Hematopoietic multipotent progenitor cell treated with erythropoietin and hydrocortisone succinate and interleukin-3 and kit ligand, for 17 days (in vitro differentiated cells): ENCODE results near the gene ZBTB7C.

Source experiments
- DNase-seq: peaks from one replicate; pipeline ENCODE4 v3.0.0-alpha.2; 2015; ENCODE audit warnings: low spot score

Gene ZBTB7C

DNA sequence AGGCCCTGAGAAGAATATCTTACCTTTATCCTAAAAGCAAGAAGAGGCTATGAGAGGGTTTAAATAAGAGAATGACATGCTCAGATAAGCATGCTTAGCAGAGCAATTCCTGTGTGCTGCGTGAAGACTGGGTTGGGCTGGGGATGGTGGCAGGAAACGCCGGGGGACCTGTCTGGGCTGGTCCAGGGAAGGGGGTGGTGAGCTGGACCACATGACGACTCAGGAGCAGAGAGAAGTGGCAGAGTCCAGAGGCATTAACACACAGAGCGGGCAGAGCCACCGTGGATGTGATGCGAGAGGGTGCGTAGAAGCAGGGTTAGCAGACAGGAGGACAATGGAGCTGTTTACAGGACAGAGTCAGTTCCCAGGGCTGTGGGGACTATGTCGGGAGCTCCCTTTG, 84.5 kb downstream of the ZBTB7C start:
- DNase-seq, result no peak

GRCh38 chr18:48323151-48323550, 86.0 kb downstream of the ZBTB7C start:
- DNase-seq, result no peak

DNA sequence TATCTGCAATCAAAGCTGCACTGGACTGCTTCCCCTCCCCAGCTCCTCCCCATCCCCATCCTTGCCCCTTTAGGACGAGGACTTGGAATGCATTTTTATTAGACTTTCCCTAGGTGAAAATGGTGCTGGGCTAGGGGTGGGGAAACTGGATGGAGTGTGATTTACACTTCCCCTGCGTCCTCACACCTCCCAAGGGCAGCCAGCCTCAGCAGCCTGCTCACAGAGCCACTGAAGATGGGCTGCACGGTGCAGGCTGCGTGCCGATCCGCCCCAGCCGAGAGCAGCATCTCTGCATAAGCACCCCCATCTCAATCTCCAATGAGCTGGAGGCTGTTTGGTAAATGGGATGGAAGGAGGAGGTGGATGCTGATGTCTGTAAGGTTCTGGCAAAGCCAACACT, 87.6 kb downstream of the ZBTB7C start:
- no peak for DNase-seq

- DNase-seq, result no peak
Measured at GRCh38 chr18:48321121-48321520, 88.1 kb downstream of the ZBTB7C start.

- no peak for DNase-seq
Measured at GRCh38 chr18:48320639-48320945, 88.6 kb downstream of the ZBTB7C start.

GRCh38 chr18:48319801-48320638, 89.2 kb downstream of the ZBTB7C start:
- no peak for DNase-seq

GRCh38 chr18:48318436-48318835, 90.7 kb downstream of the ZBTB7C start:
- DNase-seq, result no peak

GRCh38 chr18:48317781-48318381, 91.3 kb downstream of the ZBTB7C start:
- no peak for DNase-seq

GRCh38 chr18:48316177-48316576, 93.0 kb downstream of the ZBTB7C start:
- no peak for DNase-seq

GRCh38 chr18:48314690-48315089, 94.5 kb downstream of the ZBTB7C start:
- DNase-seq, result no peak

- DNase-seq, result no peak
Measured at GRCh38 chr18:48313792-48314191, 95.4 kb downstream of the ZBTB7C start.

GRCh38 chr18:48312066-48312465, 97.1 kb downstream of the ZBTB7C start:
- no peak for DNase-seq

- no peak for DNase-seq
Measured at GRCh38 chr18:48310999-48311398, 98.2 kb downstream of the ZBTB7C start.

DNA sequence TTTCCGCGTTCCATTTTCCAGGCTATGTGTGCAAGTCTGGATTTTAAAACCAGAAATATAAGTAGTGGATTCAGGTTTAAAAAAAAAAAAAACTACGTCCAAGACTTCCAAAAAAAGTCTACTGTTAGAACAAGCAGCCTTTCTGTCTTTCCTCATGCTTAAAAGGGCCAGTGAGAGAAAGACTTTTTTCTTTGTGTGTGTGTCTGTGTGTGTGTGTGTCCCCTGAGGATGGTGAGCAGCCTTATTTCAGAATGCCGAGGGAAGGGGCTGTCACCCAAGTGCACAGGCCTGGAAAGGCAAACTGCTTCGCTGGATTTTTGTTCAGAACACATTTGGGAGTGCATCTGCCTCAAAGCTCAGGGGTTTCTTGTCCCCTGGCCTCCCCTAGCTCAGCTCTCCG, 98.8 kb downstream of the ZBTB7C start:
- DNase-seq, result no peak

DNA sequence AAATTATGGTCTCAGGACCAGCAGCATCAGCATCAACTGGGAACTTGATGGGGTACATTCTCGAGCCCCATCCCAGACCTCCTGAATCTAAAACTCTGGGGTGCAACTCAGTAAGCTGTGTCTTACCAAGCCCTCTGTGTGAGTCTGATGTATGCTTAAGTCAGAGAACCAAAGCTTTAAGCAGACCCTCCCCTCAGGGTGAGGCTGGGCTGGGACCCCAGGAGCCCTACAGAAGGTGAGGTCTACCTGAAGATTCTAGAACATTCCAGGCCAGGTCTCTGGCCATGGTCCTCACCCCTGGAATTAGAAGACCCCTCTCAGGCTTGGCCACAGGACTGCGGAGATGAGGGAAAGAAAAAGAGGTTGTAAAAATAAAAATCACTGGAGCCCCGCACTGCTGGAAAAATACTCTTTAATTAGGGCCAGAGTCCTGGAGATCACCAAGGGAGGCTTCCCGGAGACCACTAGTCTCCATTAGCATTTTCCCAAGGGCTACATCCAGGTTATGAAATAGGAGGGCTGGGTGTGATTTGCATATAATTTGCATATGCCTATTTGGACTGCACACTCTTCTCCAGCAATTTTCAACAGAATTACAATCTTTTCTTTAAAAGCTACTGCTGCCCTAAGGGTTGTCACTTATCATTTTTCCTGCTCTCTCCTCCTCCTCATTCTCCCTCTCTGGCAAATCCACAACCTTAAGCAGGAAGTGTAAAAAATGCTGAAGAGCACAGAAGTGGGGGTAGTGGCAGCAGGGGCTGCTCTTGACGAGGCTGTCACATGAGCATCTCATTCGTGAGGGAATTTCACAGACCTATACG, 100.2 kb downstream of the ZBTB7C start:
- DNase-seq, result no peak

DNA sequence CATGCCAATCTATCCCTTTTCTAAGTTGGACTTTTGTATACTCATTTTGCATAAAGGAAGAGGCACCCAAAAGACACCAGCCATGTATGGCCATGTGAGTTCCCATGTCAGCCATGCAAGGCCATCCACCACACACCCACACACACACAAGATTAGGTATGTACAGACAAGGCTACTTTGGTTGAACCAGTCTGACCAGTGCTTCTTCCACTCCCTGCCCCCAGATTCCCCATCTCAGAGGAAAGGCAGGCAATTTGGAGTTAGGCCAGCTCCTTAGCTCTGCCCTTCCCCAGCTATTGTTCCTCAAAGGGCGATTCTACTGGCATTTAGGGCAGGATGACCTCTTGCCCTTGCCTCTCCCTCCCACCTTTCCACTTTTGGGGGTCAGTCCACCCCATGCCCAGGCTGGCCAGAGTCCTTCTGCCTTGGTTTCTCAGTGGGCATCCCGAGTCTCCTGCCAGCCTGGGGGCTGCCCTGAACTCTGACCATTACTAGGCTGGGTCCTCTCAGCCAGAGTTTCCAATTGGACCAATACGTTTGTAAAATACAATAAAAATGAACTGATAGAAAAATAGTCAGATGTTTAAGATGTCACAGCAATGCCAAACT, 101.1 kb downstream of the ZBTB7C start:
- no peak for DNase-seq

- no peak for DNase-seq
Measured at GRCh38 chr18:48306838-48307237, 102.3 kb downstream of the ZBTB7C start.

DNA sequence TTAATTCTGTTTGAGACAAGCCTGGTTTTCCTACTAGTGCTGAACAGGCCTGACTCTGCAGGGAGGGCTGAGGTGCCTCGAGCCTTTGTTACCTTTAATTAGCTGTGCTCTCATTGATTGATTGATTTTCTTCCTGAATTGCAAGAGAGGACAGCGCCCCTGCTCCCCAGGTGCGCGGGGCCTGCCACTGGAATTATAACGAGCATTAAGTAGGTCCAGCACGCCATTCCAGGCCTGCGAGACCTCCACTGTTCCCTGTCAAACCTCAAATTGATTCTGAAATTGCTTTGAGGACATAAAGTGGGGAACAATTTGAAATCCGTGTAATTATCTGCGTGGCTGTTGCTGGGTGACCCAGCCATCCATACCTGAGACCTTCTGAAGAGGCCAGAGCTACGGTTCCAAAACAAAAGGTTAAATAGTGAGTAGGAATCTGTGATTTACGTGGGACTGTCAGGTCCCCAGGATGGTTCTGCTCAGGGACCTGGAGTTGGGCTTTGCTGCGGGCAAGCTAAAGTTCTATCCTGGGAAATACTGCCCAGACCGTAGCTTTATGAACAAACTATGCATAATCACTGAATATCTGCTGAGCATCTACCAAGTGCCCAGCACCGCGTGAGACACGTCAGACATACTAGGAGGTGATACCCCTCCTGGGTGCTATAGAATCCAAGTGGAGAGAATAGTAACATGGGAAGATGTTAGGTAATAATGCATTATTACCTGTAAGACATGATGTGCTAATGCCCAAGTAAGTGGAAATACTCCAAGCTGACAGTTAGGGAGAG, 104.1 kb downstream of the ZBTB7C start:
- DNase-seq, result no peak

DNA sequence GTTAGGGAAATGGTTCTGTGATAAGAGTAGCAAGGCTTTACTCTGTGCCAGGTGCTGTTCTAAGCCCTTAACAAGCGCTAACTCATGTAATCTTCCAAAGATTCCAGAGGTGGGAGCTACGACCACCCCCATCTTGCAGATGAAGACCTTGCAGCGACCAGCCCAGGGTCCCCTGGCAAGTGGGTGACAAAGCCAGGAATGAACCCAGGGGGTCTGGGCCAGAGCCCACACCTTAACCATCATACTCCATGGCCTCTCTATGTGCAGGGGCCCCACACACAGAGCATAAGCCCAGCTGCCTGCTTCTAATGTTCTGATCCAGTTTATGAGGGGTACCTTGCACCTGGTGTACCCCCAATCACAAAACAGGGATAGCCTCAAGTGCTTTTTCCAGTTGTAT, 105.3 kb downstream of the ZBTB7C start:
- DNase-seq, result no peak

DNA sequence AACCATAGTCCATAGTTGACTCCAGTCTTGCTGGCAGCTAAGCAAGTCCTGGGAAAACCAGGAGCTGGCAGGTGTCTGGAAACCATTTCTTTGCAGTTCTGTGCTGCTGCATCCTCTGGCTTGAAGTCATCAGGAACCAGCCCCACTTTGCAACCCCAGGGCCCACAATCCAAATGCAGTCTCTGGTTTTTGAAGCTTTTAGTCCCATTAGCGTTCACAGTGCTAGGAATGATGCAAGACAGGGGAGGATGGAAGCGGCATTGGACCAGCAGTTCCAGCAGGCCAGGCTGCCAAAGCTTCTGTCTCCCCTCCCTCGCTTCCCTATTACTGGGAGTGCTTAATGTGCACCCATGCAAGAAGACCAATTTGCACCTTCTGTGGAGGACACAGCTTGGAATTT, 106.4 kb downstream of the ZBTB7C start:
- DNase-seq, result no peak

DNA sequence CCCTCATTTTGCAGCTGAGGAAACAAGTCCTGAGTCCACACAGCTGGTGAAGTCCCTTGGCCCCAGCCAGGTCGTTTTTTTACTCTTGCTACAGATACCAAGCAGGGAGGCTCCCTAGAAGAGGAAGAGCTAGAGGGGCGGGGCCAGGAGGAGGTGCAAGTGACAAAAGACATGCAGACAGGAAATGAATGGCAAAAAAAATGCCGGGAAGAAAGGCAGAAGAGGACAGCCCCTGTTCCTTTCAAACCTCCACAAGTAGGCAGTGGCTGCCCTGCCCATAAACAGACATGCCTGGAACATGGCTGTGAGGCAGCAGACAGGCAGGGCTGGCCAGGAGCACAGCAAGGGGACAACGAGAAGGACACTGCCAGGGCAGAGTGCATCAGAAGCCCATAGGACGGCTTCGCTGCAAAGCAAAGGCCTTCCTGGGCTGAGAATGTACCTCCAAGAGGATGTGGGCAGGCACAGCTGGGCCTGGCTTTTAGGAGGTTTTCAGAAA, 108.7 kb downstream of the ZBTB7C start:
- DNase-seq, result no peak

GRCh38 chr18:48297139-48297538, 112.0 kb downstream of the ZBTB7C start:
- no peak for DNase-seq
